Osteoblast (primary cell): ENCODE measurements around the gene TTC8. TPM values are rescaled to one million over a fixed set of nuclear protein-coding genes. Genes with fewer than 3 reads are reported as not detected.
A peak's percentile ranks its signal among the peaks of the same experiment; 100 is the strongest.

Experiments used
- DNase-seq: peaks from one replicate; pipeline ENCODE4 v3.0.0; 2011; ENCODE audit warnings: low spot score, mixed read lengths; ENCODE audit not compliant: insufficient read length; ENCODE audit errors: missing footprints
- H2AFZ ChIP-seq: 2 replicates; pipeline ENCODE4 v1.6.0; 2011; ENCODE audit warnings: mild to moderate bottlenecking, low read length
- H3K27ac ChIP-seq: 2 replicates; pipeline ENCODE4 v1.5.1; 2011; ENCODE audit warnings: mild to moderate bottlenecking, low read depth, low read length, moderate library complexity
- H3K27me3 ChIP-seq: 2 replicates; pipeline ENCODE4 v1.6.0; 2012; ENCODE audit warnings: mild to moderate bottlenecking, control low read depth, inconsistent platforms, low read length, moderate library complexity; ENCODE audit not compliant: insufficient read depth
- H3K36me3 ChIP-seq: 2 replicates; pipeline ENCODE4 v1.5.1; 2011; ENCODE audit warnings: mild to moderate bottlenecking, low read length, control low read depth, moderate library complexity; ENCODE audit not compliant: insufficient read depth
- H3K4me1 ChIP-seq: 2 replicates; pipeline ENCODE4 v1.5.1; 2011; ENCODE audit warnings: mild to moderate bottlenecking, low read length, control low read depth, moderate library complexity; ENCODE audit not compliant: insufficient read depth
- H3K4me2 ChIP-seq: 2 replicates; pipeline ENCODE4 v1.6.0; 2011; ENCODE audit warnings: mild to moderate bottlenecking, low read length; ENCODE audit not compliant: insufficient read depth
- H3K4me3 ChIP-seq: fragments of 200-600 bp; sonication (generic); 3 replicates; pipeline ENCODE4 v1.5.1; 2012; ENCODE audit warnings: mild to moderate bottlenecking, low read length, inconsistent platforms; ENCODE audit not compliant: insufficient read depth
- H3K79me2 ChIP-seq: 2 replicates; pipeline ENCODE4 v1.6.0; 2012; ENCODE audit warnings: mild to moderate bottlenecking, low read length, control low read depth, inconsistent platforms; ENCODE audit not compliant: insufficient read depth
- H3K9me3 ChIP-seq: 2 replicates; pipeline ENCODE4 v1.5.1; 2011; ENCODE audit warnings: low read depth, low read length, control low read depth
- H4K20me1 ChIP-seq: 2 replicates; pipeline ENCODE4 v1.6.0; 2012; ENCODE audit warnings: mild to moderate bottlenecking, low read length, control low read depth; ENCODE audit not compliant: insufficient read depth
- total RNA-seq: library from RNA; depleted of rRNA; stranded (reverse); fragments of >200 nt; gene quantifications from 2 replicates; pipeline ENCODE4 v1.2.3, GENCODE V29; 2012
- TF ChIP-seq, protein P1 (sequence below): IDR thresholded peaks from 2 replicates; pipeline ENCODE4 v1.5.1; 2011; ENCODE audit warnings: mild to moderate bottlenecking, low read depth, low read length, moderate library complexity; ENCODE audit errors: extremely low read depth

The TTC8 gene
- total RNA-seq, 1 donor, result 30.8 TPM

DNA sequence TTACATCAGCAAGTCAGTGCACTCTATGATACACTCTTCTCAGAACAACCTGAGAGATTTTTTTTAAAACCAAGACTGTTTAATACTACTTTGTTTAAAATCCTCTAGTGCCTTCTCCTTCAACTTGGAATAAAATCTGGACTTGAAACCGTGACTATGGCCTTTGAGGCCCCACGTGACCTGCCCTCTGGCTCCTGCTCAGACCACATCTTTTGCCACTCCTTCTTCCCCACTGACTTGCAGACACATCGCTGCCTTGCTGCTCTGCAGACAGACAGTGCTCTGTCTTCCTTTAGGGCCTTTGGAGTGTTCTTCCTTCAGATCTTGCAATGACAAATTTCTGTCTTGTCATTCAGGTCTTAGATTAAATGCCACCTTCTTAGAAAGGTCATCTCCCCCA, 48.5 kb downstream of the TTC8 start:
- no peak overlapping the region for H3K4me2 ChIP-seq
- TF ChIP-seq, protein P1, sequence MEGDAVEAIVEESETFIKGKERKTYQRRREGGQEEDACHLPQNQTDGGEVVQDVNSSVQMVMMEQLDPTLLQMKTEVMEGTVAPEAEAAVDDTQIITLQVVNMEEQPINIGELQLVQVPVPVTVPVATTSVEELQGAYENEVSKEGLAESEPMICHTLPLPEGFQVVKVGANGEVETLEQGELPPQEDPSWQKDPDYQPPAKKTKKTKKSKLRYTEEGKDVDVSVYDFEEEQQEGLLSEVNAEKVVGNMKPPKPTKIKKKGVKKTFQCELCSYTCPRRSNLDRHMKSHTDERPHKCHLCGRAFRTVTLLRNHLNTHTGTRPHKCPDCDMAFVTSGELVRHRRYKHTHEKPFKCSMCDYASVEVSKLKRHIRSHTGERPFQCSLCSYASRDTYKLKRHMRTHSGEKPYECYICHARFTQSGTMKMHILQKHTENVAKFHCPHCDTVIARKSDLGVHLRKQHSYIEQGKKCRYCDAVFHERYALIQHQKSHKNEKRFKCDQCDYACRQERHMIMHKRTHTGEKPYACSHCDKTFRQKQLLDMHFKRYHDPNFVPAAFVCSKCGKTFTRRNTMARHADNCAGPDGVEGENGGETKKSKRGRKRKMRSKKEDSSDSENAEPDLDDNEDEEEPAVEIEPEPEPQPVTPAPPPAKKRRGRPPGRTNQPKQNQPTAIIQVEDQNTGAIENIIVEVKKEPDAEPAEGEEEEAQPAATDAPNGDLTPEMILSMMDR, result no peak
- H3K36me3 ChIP-seq, result peaks cover 28% of the 10 kb centered on the region
- H3K79me2 ChIP-seq, result no peaks in the 10 kb centered on the region
- no peaks in the 10 kb centered on the region for H4K20me1 ChIP-seq
- H2AFZ ChIP-seq, result no peak overlapping the region
- no peaks in the 10 kb centered on the region for H3K27me3 ChIP-seq
- H3K4me3 ChIP-seq, result no peak overlapping the region
- no peak for DNase-seq
- H3K27ac ChIP-seq, result no peak overlapping the region
- no peaks in the 10 kb centered on the region for H3K4me1 ChIP-seq
- no peaks in the 10 kb centered on the region for H3K9me3 ChIP-seq

DNA sequence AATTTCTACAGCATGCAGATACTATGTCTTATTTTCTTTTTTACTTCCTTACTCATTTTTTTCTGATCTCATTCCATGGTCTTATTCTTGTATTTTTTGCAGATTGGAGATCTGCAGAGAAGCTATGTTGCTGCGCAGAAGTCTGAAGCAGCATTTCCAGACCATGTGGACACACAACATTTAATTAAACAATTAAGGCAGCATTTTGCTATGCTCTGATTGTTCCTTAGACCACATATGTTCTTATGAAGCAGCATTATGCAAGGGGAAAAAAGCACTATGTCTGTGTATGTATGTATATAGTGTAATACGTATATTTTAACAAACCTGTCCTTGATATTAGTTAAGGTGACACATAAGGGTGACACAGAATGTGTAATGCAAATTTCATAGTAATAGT, 52.7 kb downstream of the TTC8 start:
- Histone ChIP-seq H3K4me1 (peaks cover 3% of the 10 kb centered on the region), H3K36me3 (peaks cover 17% of the 10 kb centered on the region), H3K79me2 (no peaks in the 10 kb centered on the region), H3K4me3 (no peak overlapping the region), H3K27me3 (no peaks in the 10 kb centered on the region), H4K20me1 (no peaks in the 10 kb centered on the region), H3K4me2 (no peak overlapping the region), H3K9me3 (no peaks in the 10 kb centered on the region), H3K27ac (no peak overlapping the region), H2AFZ (no peak overlapping the region)
- TF ChIP-seq, protein P1, result no peak
- DNase-seq, result no peak

DNA sequence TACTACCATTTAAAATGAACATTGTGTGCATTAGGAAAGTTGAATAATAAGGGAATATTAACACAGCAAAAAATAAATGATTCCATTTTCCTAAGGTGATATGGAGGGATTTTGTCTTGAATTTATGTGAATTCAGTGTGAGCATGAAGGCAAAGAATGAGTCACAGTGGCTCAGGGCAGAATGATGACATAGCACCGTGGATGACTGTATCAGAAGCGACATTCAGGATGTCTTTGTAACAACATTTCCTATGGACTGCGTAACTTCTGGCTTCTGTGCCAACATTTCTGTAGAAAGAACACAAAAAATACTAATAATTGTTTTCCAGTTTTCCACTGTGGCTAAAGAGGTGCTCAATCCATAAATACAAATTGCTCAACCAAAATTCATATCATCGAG, 54.6 kb downstream of the TTC8 start:
- Histone ChIP-seq H2AFZ (no peak overlapping the region), H3K4me2 (peak overlapping the region; percentile 5), H3K27ac (peak overlapping the region; percentile 55), H3K4me1 (peaks cover 3% of the 10 kb centered on the region), H3K27me3 (no peaks in the 10 kb centered on the region), H3K79me2 (no peaks in the 10 kb centered on the region), H3K36me3 (peaks cover 4% of the 10 kb centered on the region), H4K20me1 (no peaks in the 10 kb centered on the region), H3K4me3 (no peak overlapping the region), H3K9me3 (no peaks in the 10 kb centered on the region)
- no peak for DNase-seq
- TF ChIP-seq, protein P1, result no peak

DNA sequence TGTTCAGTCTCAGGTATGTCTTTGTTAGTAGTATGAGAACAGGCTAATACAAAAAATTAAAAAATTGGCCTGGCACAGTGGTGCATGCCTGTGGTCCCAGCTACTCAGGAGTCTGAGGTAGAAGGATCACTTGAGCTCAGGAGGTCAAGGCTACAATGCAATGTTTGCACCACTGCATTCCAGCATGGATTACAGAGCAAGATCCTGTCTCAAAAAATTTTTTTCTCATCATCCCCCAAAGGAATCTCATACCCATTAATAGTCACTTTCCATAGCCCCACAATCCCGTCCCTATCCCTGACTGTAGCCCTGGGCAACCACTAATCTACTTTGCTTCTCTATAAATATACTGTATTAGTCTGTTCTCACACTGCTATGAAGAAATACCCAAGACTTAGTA, 57.8 kb downstream of the TTC8 start:
- no peaks in the 10 kb centered on the region for H4K20me1 ChIP-seq
- no peaks in the 10 kb centered on the region for H3K9me3 ChIP-seq
- H3K36me3 ChIP-seq, result peaks cover 4% of the 10 kb centered on the region
- no peak overlapping the region for H2AFZ ChIP-seq
- H3K27me3 ChIP-seq, result no peaks in the 10 kb centered on the region
- TF ChIP-seq, protein P1, result no peak
- H3K4me3 ChIP-seq, result no peak overlapping the region
- DNase-seq, result no peak
- H3K79me2 ChIP-seq, result no peaks in the 10 kb centered on the region
- no peak overlapping the region for H3K4me2 ChIP-seq
- peaks cover 3% of the 10 kb centered on the region for H3K4me1 ChIP-seq
- no peak overlapping the region for H3K27ac ChIP-seq
